A204.1 (cell line): ENCODE results near the gene ADCY5.

ENCODE experiments used
- FAIRE-seq: peaks from 2 replicates; lab custom pipeline; 2012; peaks lifted over from hg19 to GRCh38; lab: Jason Lieb, UNC

Gene ADCY5

GRCh38 chr3:123405936-123406510, 42.9 kb downstream of the ADCY5 start:
- no peak for FAIRE-seq

GRCh38 chr3:123405021-123405420, 43.9 kb downstream of the ADCY5 start:
- FAIRE-seq: no peak

GRCh38 chr3:123404391-123404790, 44.5 kb downstream of the ADCY5 start:
- FAIRE-seq: no peak

- no peak for FAIRE-seq
Observed at GRCh38 chr3:123401836-123402530, 46.9 kb downstream of the ADCY5 start.

GRCh38 chr3:123400169-123400568, 48.7 kb downstream of the ADCY5 start:
- no peak for FAIRE-seq

GRCh38 chr3:123399653-123400052, 49.2 kb downstream of the ADCY5 start:
- no peak for FAIRE-seq

- no peak for FAIRE-seq
Observed at GRCh38 chr3:123397921-123398785, 50.7 kb downstream of the ADCY5 start.

GRCh38 chr3:123397050-123397590, 51.8 kb downstream of the ADCY5 start:
- FAIRE-seq: no peak

- FAIRE-seq: no peak
Observed at GRCh38 chr3:123396171-123397049, 52.5 kb downstream of the ADCY5 start.

- no peak for FAIRE-seq
Observed at GRCh38 chr3:123395235-123395634, 53.7 kb downstream of the ADCY5 start.

- no peak for FAIRE-seq
Observed at GRCh38 chr3:123394391-123395020, 54.4 kb downstream of the ADCY5 start.

- no peak for FAIRE-seq
Observed at GRCh38 chr3:123392871-123393620, 55.8 kb downstream of the ADCY5 start.

GRCh38 chr3:123392368-123392767, 56.5 kb downstream of the ADCY5 start:
- FAIRE-seq: no peak

- FAIRE-seq: no peak
Observed at GRCh38 chr3:123390865-123391600, 57.9 kb downstream of the ADCY5 start.

- no peak for FAIRE-seq
Observed at GRCh38 chr3:123389628-123389918, 59.3 kb downstream of the ADCY5 start.

GRCh38 chr3:123388811-123389627, 59.9 kb downstream of the ADCY5 start:
- FAIRE-seq: no peak

GRCh38 chr3:123388042-123388441, 60.8 kb downstream of the ADCY5 start:
- FAIRE-seq: no peak

- FAIRE-seq: no peak
Observed at GRCh38 chr3:123387532-123387931, 61.4 kb downstream of the ADCY5 start.

- no peak for FAIRE-seq
Observed at GRCh38 chr3:123386477-123387040, 62.3 kb downstream of the ADCY5 start.
